GM19397 (cell line): ENCODE measurements around the gene MBD4.
A peak's percentile ranks its signal among the peaks of the same experiment; 100 is the strongest.

Source experiments
- ATAC-seq: cut with Tn5 transposase; IDR thresholded peaks from one replicate; pipeline ENCODE4 v1.9.1; 2021; ENCODE audit warnings: mild to moderate bottlenecking, moderate library complexity; ENCODE audit not compliant: unreplicated experiment

Gene MBD4

GRCh38 chr3:129463716-129464115 is 24.0 kb upstream of the MBD4 start:
- ATAC-seq = no peak

- ATAC-seq = no peak
Observed at GRCh38 chr3:129463094-129463493, 23.3 kb upstream of the MBD4 start.

- ATAC-seq = no peak
Observed at GRCh38 chr3:129462361-129462968, 22.7 kb upstream of the MBD4 start.

GRCh38 chr3:129461461-129462146 is 21.9 kb upstream of the MBD4 start:
- ATAC-seq = no peak

GRCh38 chr3:129461022-129461421 is 21.3 kb upstream of the MBD4 start:
- ATAC-seq = no peak

- ATAC-seq = no peak
Observed at GRCh38 chr3:129460572-129460971, 20.8 kb upstream of the MBD4 start.

- ATAC-seq = no peak
Observed at GRCh38 chr3:129460155-129460554, 20.4 kb upstream of the MBD4 start.

GRCh38 chr3:129453732-129454131 is 14.0 kb upstream of the MBD4 start:
- no peak for ATAC-seq

- no peak for ATAC-seq
Observed at GRCh38 chr3:129449279-129450115, 9.7 kb upstream of the MBD4 start.

- no peak for ATAC-seq
Observed at GRCh38 chr3:129448186-129448895, 8.6 kb upstream of the MBD4 start.

- ATAC-seq = no peak
Observed at GRCh38 chr3:129446926-129447325, 7.2 kb upstream of the MBD4 start.

GRCh38 chr3:129445471-129445870 is 5.7 kb upstream of the MBD4 start:
- no peak for ATAC-seq

- no peak for ATAC-seq
Observed at GRCh38 chr3:129442947-129443346, 3.2 kb upstream of the MBD4 start.

- ATAC-seq = no peak
Observed at GRCh38 chr3:129442486-129442885, 2.7 kb upstream of the MBD4 start.

GRCh38 chr3:129441782-129442181 is 2.0 kb upstream of the MBD4 start:
- ATAC-seq = no peak

- ATAC-seq = no peak
Observed at GRCh38 chr3:129441215-129441614, 1.5 kb upstream of the MBD4 start.

- no peak for ATAC-seq
Observed at GRCh38 chr3:129440618-129441190, 956 bp upstream of the MBD4 start.

- peak; percentile 9 for ATAC-seq
Observed at GRCh38 chr3:129439226-129439816, 427 bp downstream of the MBD4 start.

- no peak for ATAC-seq
Observed at GRCh38 chr3:129435367-129435766, 4.4 kb downstream of the MBD4 start.

- no peak for ATAC-seq
Observed at GRCh38 chr3:129434140-129434539, 5.6 kb downstream of the MBD4 start.

- ATAC-seq = no peak
Observed at GRCh38 chr3:129433565-129433964, 6.2 kb downstream of the MBD4 start.
